Adipocyte (in vitro differentiated cells): ENCODE measurements around the gene MYCBP2.
A peak's percentile ranks its signal among the peaks of the same experiment; 100 is the strongest.

Experiments used
- DNase-seq: peaks from one replicate; pipeline ENCODE4 v3.0.0-alpha.2; 2015; ENCODE audit warnings: low read depth
- H3K27me3 ChIP-seq: replicated peaks from 2 replicates; pipeline ENCODE4 v1.7.0; 2013; ENCODE audit warnings: mild to moderate bottlenecking, low read length, moderate library complexity; ENCODE audit not compliant: control insufficient read depth, insufficient read depth
- H3K36me3 ChIP-seq: 2 replicates; pipeline ENCODE4 v1.7.0; 2013; ENCODE audit warnings: low read length, mild to moderate bottlenecking, moderate library complexity; ENCODE audit not compliant: control insufficient read depth, insufficient read depth, severe bottlenecking
- H3K4me1 ChIP-seq: 2 replicates; pipeline ENCODE4 v1.7.0; 2013; ENCODE audit warnings: mild to moderate bottlenecking, low read length, moderate library complexity; ENCODE audit not compliant: control insufficient read depth, insufficient read depth
- H3K4me3 ChIP-seq: 2 replicates; pipeline ENCODE4 v1.7.0; 2013; ENCODE audit warnings: mild to moderate bottlenecking, low read length, moderate library complexity
- H3K9ac ChIP-seq: 2 replicates; pipeline ENCODE4 v1.7.0; 2013; ENCODE audit warnings: mild to moderate bottlenecking, low read length, moderate library complexity
- H3K9me3 ChIP-seq: 2 replicates; pipeline ENCODE4 v1.7.0; 2013; ENCODE audit warnings: mild to moderate bottlenecking, low read length, moderate library complexity; ENCODE audit not compliant: control insufficient read depth

Gene MYCBP2

DNA sequence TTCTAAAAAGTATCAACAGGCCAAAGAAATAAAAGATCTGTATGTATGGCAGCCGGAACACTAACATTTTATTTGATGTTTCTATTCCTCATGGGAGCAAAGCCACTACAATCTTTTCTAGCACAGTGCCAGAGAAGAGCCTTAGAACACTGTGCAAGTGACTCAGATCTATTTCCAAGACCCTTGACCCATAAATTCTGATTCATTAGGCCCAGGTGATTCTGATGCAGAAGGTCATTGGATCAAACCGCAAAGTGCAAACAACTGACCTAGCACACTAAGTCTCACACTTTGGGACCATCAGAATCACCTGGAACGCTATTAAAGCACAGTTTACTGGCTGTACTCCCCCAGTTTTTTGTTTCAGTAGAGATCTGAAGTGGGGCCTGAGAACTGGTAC lies 87.6 kb downstream of the MYCBP2 start:
- no peak overlapping the region for H3K9ac ChIP-seq
- H3K27me3 ChIP-seq = no peaks in the 10 kb centered on the region
- peaks cover 4% of the 10 kb centered on the region for H3K4me1 ChIP-seq
- peaks cover 91% of the 10 kb centered on the region for H3K36me3 ChIP-seq
- H3K9me3 ChIP-seq = no peaks in the 10 kb centered on the region
- no peak overlapping the region for H3K4me3 ChIP-seq
- no peak for DNase-seq

DNA sequence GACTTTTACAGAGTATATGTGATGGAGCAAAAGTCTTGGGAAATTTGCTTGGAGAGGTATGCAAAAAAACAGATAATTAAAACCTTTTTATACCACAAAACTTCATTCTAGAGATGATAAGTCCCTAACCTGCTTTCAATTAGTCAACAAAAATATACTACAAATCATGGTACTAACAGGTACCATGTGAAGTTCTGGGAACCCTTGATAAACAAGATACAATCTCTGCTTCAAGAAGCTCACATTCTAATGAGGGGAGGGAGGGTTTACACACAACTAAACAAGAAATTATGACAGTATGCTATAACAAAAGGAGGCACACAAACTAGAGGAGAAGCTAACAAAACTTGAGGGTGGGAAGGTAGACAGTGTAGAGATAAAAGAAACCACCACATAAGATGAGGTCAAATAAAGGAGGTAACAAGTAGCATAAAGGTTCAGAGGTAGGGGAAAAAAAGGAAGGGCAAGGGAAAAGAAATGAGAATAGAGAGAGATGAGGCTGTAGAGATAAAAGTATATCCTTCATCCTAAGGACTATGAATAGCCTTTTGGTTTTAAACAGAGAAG lies 91.4 kb downstream of the MYCBP2 start:
- Histone ChIP-seq H3K4me1 (peaks cover 4% of the 10 kb centered on the region), H3K36me3 (peaks cover 91% of the 10 kb centered on the region), H3K9ac (no peak overlapping the region), H3K27me3 (no peaks in the 10 kb centered on the region), H3K9me3 (no peaks in the 10 kb centered on the region), H3K4me3 (no peak overlapping the region)
- no peak for DNase-seq

DNA sequence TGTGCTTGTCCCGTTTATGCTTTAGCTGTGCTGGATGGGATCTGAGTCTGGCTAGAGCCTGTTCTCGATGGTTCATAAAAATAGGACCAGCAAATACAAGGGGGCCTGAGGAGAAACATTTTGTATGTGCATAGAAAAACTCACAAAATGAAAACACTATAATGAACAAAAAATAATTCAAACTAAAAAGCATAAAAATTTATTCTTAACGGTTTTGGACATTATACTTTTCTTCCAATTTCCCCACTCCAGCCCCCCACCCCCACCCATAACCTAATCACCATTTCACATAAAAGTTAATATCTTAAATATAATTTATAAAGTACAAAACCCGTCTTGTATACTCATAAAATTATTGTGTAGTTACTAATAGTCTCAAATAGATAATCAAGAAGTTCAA lies 93.7 kb downstream of the MYCBP2 start:
- H3K36me3 ChIP-seq = peaks cover 88% of the 10 kb centered on the region
- H3K27me3 ChIP-seq = no peaks in the 10 kb centered on the region
- H3K4me3 ChIP-seq = no peak overlapping the region
- no peaks in the 10 kb centered on the region for H3K4me1 ChIP-seq
- H3K9ac ChIP-seq = no peak overlapping the region
- DNase-seq = no peak
- no peaks in the 10 kb centered on the region for H3K9me3 ChIP-seq

DNA sequence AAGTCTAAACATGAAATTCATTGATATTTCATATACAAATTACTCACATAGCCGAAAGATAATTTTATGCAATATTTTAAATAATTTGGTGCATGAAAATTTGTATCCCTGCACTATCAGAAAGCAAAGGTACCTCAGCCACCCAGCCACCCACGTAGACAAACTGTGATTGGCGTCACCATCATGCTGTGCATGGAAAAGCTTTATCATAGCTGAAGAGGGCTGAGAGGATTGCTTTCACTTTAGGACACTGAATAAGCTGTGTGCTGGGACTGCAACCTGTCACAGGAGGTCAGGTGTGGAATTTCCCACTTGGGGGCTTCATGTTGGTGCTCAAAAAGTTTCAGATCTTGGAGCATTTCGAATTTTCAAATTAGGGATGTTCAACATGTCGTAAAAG lies 96.3 kb downstream of the MYCBP2 start:
- Histone ChIP-seq H3K9ac (no peak overlapping the region), H3K4me3 (no peak overlapping the region), H3K27me3 (no peaks in the 10 kb centered on the region), H3K9me3 (no peaks in the 10 kb centered on the region), H3K36me3 (peaks cover 87% of the 10 kb centered on the region), H3K4me1 (no peaks in the 10 kb centered on the region)
- no peak for DNase-seq

DNA sequence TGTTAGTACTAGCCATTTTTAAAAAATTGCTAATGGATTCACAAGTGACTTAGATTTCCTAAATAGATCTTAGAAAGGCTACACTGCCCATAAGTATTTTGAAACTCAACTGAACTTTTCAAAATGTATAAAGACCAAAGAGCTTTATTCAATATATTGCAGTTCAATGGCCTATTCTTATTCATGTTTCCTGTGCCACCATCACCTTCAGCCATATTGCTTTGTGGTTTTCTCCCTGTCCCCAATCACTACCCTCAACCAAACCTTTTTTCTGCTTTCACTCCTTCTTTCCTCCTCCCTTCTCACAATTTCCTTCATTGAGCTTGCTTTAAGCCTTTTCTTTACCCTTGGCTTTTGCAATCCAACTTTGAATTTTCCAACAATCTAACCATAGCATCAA lies 100.9 kb downstream of the MYCBP2 start:
- H3K4me1 ChIP-seq = no peaks in the 10 kb centered on the region
- H3K9me3 ChIP-seq = no peaks in the 10 kb centered on the region
- no peak overlapping the region for H3K4me3 ChIP-seq
- peaks cover 92% of the 10 kb centered on the region for H3K36me3 ChIP-seq
- H3K9ac ChIP-seq = no peak overlapping the region
- DNase-seq = no peak
- H3K27me3 ChIP-seq = no peaks in the 10 kb centered on the region

DNA sequence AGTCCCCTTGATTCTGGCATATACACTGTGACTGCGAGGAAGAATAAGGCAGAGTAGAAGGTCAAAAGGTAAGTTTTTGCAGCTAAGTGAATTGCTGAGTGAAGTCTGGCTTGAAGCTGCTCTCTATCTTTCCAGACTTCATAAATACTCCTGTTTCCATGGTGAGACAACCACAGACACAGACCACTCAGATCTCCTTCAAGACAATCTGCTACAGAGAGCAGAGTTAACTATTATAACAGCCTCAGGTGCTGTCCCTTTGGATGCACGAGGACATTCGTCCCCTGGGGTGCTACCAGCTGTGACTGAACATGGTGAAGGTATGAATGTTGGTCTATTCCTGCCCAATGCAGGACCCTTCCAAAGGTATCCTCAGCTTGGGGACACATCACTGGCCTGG lies 104.0 kb downstream of the MYCBP2 start:
- Histone ChIP-seq H3K4me3 (no peak overlapping the region), H3K4me1 (no peaks in the 10 kb centered on the region), H3K9ac (no peak overlapping the region), H3K36me3 (peaks cover 91% of the 10 kb centered on the region), H3K9me3 (no peaks in the 10 kb centered on the region), H3K27me3 (no peaks in the 10 kb centered on the region)
- no peak for DNase-seq

DNA sequence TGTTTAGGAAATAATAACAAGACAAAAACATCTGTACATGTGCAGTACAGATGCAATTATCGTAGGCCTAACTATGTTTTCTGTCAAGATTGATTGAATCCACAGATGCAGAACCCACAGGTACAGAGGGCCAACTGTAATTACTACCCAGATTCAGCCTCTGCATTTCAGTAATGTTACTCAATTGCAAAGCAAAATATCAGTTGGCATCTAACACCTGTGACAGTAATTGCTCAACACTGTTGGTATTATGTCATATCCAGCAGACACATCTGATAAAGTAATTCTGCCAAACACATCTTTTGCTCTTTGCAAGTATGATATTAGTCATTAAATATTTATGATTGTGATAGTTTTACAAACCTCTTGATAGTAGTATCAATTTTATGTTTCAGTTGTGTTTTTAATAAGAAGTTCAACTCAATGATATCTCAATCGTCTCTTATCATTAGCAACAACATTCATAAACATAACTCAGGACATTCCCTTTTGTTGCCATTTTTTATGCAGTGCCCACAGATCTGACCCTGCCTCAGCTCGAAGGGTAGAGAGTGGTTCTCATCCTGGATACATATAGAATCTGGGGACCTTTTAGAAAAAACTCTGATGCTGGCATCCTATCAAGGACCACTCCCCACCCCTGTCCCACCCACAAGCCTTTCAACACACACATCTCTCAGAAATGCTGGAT lies 104.7 kb downstream of the MYCBP2 start:
- no peaks in the 10 kb centered on the region for H3K9me3 ChIP-seq

DNA sequence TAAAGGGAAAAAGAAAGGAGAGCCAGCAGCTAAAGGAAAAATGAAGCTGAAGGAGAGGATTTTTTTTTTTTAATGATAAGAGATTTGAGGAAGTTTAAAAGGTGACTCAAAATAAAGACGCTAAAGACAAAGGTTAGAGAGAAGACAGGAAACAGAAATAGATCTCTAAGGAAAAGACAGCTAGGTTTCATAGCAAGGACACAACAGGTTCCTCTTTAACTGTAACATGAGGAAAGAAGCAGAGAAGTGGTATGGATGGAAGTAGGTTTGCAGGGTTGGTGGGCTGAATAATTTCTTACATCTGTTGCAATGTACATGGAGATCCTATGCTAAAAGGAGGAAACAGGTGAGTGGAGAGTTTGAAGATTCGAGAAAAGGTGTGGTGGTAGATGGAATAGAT lies 107.5 kb downstream of the MYCBP2 start:
- H3K4me3 ChIP-seq = no peak overlapping the region
- no peak for DNase-seq
- H3K4me1 ChIP-seq = no peaks in the 10 kb centered on the region
- no peak overlapping the region for H3K9ac ChIP-seq
- no peaks in the 10 kb centered on the region for H3K9me3 ChIP-seq
- peaks cover 95% of the 10 kb centered on the region for H3K36me3 ChIP-seq
- H3K27me3 ChIP-seq = no peaks in the 10 kb centered on the region

More for the DNA sequence above, 104.7 kb downstream of the MYCBP2 start:
- H3K27me3 ChIP-seq = no peaks in the 10 kb centered on the region
- peaks cover 93% of the 10 kb centered on the region for H3K36me3 ChIP-seq
- no peak for DNase-seq
- H3K9ac ChIP-seq = no peak overlapping the region
- H3K4me3 ChIP-seq = no peak overlapping the region
- H3K4me1 ChIP-seq = no peaks in the 10 kb centered on the region

DNA sequence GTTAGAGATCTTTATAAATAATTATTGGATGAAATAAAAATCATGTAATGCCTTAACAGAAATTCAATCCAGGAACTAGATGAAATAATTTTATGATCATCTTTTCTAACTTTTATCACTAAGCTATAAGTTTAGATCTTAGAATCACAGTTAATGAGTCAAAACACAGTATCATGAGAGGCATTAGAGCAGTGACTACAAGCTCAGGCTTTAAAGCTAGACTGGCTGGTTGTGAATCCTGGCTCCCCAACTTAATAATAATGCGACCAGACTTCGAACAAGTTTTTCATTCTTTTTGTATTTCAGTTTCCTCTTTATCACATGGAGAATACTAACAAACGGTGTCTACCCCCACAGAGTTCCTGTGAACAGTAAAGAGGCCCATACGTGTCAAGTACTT lies 108.6 kb downstream of the MYCBP2 start:
- no peak overlapping the region for H3K9ac ChIP-seq
- H3K9me3 ChIP-seq = no peaks in the 10 kb centered on the region
- H3K4me1 ChIP-seq = no peaks in the 10 kb centered on the region
- peaks cover 95% of the 10 kb centered on the region for H3K36me3 ChIP-seq
- DNase-seq = no peak
- no peak overlapping the region for H3K4me3 ChIP-seq
- H3K27me3 ChIP-seq = no peaks in the 10 kb centered on the region

DNA sequence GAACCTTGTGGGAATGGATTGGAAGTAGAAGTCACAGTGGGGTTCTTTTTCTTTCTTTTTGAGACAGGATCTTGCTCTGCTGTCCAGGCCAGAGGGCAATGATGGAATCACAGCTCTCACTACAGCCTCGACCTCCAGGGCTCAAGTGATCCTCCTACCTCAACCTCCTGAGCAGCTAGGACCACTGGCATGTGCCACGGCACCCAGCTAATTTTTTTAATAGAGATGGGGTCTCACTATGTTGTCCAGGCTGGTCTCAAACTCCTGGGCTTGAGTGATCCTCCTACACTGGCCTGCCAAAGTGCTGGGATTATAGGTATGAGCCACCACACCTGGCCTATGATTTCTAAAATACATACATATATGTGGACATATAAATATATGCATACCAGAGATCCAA lies 111.4 kb downstream of the MYCBP2 start:
- no peak for DNase-seq
- Histone ChIP-seq H3K27me3 (no peaks in the 10 kb centered on the region), H3K9ac (no peak overlapping the region), H3K4me3 (no peak overlapping the region), H3K4me1 (no peaks in the 10 kb centered on the region), H3K9me3 (no peaks in the 10 kb centered on the region), H3K36me3 (peaks cover 95% of the 10 kb centered on the region)

DNA sequence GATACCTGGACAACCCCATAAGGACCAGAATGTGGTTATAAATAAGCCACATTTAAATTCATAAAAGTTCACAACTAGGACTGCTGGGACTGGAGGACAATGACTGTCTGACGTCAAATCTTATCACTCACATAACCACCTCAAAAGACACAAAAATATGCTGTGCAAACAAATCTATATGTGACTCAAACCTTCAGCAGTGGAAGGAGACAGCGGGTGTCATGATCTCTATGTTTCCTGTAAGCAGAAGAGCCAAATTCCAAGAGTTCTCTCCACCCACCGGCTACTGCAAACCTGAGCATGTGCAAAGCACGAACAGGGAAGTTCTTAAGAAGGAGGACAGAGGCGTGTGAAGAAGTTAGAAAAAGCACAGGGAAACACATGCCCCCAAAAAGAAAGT lies 113.2 kb downstream of the MYCBP2 start:
- Histone ChIP-seq H3K9ac (no peak overlapping the region), H3K9me3 (no peaks in the 10 kb centered on the region), H3K4me1 (no peaks in the 10 kb centered on the region), H3K27me3 (no peaks in the 10 kb centered on the region), H3K4me3 (no peak overlapping the region), H3K36me3 (peaks cover 93% of the 10 kb centered on the region)
- DNase-seq = no peak

DNA sequence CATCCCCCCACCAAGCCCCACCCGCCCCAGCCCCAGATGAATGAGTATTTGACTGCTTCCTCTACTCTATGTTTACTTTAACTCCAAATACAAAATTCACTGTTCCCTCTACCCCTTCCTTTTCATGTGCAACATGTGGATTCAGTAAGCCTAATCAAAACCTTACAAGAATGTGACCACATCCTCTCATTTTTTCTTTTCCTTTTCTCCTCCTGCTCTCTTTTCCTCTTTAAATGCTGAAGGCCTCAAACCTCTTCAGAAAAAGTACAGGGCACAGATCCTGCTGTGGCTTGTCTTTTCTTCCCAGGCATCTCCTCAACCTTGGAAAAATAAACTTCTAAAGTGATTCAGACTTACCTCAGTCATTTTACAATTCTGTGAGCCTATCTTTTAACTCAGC lies 119.0 kb downstream of the MYCBP2 start:
- H3K9ac ChIP-seq = no peak overlapping the region
- H3K4me1 ChIP-seq = no peaks in the 10 kb centered on the region
- DNase-seq = peak; percentile 74
- no peaks in the 10 kb centered on the region for H3K27me3 ChIP-seq
- no peaks in the 10 kb centered on the region for H3K9me3 ChIP-seq
- H3K36me3 ChIP-seq = peaks cover 76% of the 10 kb centered on the region
- H3K4me3 ChIP-seq = no peak overlapping the region
